GM04504 (cell line): Measurements from ENCODE around the gene ZBTB8B.
"Not testable (repeated sequence)": the region's sequence is repeated elsewhere in the genome, so short reads cannot be mapped to it uniquely, and the experiment has no call there.

Experiments used
- DNase-seq: peaks from one replicate; pipeline ENCODE4 v3.0.0-alpha.2; 2012; ENCODE audit warnings: low read depth

ZBTB8B gene

DNA sequence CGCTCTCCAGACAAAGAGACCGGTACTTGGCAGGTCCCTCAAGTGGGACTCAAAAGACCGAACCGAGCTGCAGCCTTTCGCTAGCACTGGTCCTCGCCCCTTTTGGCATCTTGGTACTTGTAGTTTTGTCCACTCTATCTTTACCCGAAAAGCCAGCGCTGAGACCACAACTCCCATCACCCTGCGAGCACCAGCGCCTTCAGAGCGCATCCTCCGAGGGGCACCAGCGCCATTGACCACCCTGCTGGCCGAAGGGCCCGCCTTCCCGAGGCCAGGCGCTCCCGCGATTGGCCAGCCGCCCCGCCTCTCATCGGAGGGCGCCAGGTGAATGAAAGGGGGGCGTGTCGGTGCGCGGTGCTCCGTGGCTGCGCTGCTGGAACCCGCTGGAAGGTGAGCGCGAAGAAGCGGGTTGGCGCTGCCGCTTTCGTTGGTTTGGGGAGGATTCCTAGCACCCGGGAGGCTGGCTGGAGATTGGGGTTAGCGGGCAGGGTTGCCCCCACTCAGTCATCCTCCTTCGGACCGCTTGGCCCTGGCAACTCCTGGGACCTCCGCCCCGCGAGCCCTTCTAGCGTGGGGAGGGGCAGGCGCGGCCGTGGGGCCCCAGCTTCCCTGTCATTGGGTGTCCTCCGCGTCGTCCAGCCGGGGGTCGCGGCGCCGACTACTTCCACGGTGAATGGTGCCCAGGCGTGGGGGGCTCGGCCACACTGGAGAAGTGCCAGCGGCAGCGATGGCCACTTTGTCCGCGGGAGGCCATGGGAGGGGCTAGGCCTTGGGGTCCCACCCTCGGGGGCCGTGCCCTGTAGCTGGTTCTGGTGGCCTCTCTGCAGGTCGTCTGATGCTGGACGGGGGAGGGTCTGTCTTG lies at the start of gene ZBTB8B:
TSS of gene ZBTB8B (plus strand) at position 357 of the 862 bp plus-strand sequence. CDS start 5,553 bp downstream, outside the sequence.
- DNase-seq = no peak

DNA sequence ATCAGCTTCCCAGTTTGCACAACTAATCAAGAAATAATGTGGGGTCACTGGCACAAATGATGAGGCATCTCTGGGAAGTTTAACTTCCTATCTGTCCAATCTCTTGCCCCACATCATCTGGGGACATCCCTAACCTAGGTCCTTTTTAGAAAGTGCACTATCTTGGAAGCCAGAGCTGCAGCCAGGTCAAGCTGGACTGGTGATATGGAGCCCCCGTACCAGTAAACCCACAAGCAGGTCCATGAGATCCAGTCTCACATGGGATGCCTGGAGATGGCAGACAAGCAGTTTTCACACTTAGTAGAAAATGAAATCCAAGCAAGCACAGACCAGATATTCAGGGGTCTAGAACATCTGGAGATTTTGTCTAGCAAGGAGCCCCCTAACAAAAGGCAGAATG lies 43.1 kb upstream of the ZBTB8B start:
- no peak for DNase-seq

GRCh38 chr1:32426489-32427255 lies 38.2 kb upstream of the ZBTB8B start:
- DNase-seq = no peak

DNA sequence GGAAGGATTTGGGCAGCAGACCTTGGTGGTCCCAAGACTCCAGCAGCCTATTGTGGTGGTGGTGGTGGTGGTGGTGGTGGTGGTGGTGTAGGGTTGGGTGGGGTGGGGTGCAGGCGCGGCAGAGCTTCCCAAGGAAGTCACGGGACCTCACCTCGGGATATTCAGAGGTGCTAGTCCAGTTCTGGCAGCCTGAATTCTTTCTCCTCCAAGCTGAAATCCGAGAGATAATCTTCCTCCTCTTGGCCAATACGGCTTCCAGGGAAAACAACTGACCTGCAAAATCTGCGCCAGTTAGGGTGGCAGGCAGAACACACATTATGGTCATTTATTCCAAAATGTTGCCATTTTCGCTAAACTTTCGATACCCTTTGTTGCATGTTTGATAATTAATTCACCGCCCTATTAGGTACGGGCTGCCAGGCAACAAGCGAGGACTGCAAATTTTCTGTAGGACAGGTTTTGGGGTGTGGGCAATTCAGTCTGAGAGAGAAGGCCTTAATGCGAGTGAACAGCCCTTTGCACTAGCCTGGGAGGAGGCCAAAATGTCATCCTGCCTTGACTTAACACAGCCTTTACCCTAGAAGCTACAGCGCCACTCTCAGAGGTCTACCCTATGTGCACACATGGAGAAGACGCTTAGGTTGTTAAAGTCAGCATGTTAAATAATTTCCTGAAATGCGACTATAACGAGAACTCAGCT lies 37.5 kb upstream of the ZBTB8B start:
- DNase-seq = no peak

- no peak for DNase-seq
Observed at GRCh38 chr1:32431736-32432400, 33.0 kb upstream of the ZBTB8B start.

DNA sequence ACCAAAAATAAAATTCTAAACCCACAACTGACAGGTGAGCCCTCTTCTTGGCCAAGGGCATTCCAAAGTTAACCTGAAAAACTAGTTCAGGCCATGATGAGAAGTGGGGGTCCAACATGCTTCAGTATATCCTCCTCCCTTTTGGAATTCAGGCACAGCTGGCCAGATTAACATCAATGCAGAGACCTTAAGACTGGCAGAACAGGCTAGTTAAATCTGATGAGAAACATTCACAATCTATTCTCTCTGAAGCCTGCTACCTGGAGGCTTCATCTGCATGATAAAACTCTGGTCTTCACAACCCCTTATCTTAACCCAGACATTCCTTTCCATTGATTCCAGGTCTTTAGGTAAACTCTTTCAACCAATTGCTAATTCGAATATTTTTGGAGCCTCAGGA lies 26.7 kb upstream of the ZBTB8B start:
- no peak for DNase-seq

GRCh38 chr1:32438777-32439176 lies 26.1 kb upstream of the ZBTB8B start:
- DNase-seq = not testable (repeated sequence)

GRCh38 chr1:32441467-32441866 lies 23.4 kb upstream of the ZBTB8B start:
- DNase-seq = not testable (repeated sequence)

- DNase-seq = no peak
Observed at GRCh38 chr1:32447469-32448185, 17.2 kb upstream of the ZBTB8B start.

GRCh38 chr1:32448186-32448772 lies 16.6 kb upstream of the ZBTB8B start:
- peak; percentile 32 for DNase-seq

GRCh38 chr1:32448773-32449456 lies 16.0 kb upstream of the ZBTB8B start:
- no peak for DNase-seq

- not testable (repeated sequence) for DNase-seq
Observed at GRCh38 chr1:32449457-32449831, 15.4 kb upstream of the ZBTB8B start.

GRCh38 chr1:32454726-32455125 lies 10.1 kb upstream of the ZBTB8B start:
- DNase-seq = no peak

GRCh38 chr1:32455958-32456357 lies 8.9 kb upstream of the ZBTB8B start:
- DNase-seq = no peak

DNA sequence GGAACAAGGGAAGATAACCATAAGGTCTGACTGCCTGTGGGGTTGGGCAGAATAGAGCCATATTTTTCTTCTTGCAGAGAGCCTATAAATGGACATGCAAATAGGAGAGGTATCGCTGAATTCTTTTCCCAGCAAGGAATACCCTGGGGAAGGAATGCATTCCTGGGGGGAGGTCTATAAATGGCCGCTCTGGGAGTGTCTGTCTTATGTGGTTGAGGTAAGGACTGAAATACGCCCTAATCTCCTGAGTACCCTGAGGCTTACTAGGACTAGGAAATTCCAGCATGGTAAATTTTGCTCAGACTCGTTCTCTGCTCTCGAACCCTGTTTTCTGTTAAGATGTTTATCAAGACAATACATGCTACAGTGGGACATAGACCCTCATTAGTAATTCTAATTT lies 6.1 kb upstream of the ZBTB8B start:
- not testable (repeated sequence) for DNase-seq

DNA sequence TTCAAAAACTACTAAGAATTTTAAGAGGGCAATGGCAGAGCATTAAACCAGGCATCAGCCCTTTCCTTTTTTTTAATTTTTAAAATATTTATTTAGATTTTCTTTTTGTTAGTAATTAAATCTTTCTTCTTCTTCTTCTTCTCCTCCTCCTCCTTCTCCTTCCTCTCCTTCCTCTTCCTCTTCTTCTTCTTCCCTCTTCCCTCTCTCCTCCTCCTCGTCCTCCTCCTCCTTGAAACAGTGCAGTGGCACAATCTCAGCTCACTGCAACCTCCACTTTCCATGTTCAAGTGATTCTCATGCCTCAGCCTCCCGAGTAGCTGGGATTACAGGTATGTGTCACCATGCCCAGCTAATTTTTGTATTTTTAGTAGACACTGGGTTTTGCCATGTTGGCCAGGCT lies 1.9 kb upstream of the ZBTB8B start:
- DNase-seq = not testable (repeated sequence)

GRCh38 chr1:32464191-32464715 lies 619 bp upstream of the ZBTB8B start:
- no peak for DNase-seq

DNA sequence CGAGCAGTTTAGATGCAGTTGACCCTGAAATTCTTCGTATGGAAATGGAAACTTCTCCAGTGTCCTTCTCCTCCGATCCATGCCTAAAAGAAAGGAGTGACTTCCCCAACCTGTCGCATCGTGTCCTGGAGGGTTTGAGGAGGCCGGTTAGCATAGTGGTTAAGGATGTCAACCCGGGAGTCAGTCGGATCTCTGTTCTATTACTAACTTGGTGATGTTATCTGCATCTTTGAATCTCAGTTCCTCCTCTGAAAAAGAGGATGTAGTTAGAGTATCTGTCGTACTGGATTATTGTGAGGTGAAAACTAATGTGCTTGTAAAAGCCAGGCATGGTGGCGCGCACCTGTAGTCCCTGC lies 684 bp downstream of the ZBTB8B start:
- no peak for DNase-seq

GRCh38 chr1:32466761-32467160 lies 1.9 kb downstream of the ZBTB8B start:
- DNase-seq = no peak

GRCh38 chr1:32468791-32469190 lies 3.9 kb downstream of the ZBTB8B start:
- DNase-seq = no peak
